ENCODE measurements around the gene TWNK. TPM values are rescaled to one million over a fixed set of nuclear protein-coding genes. Genes with fewer than 3 reads are reported as not detected.

Gene TWNK
- total RNA-seq, 1 experiment from 2014 or later: 38.7 TPM

DNA sequence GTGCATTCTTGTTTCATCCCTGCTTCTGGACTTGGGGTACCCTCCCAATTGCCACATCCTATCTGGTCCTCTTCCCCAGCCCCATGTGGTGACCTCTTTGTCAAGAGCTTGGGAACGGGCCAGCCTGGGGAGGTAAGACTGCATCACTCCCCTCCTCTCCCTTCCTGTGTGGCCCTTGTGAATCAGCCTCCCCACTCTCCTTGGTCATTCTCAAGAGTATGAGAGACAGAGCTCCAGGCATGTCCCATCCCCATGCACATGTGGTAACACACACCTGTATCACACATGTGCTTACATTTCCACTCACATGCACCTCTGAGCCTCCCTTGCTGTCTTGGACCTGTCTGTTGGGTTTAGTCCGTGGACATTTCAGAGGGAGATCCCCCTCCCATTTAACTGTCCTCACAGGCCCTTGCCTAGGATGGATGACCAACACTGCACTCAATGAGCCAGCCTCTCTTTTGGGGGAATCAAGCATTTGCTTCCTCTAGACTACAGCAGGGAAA is 2.6 kb upstream of the TWNK start:
- Histone ChIP-seq H3K14ac (ENCODE audit: insufficient read depth, low read length) (no peak overlapping the region), H3K9ac (ENCODE audit: extremely low read depth, insufficient read length, low read length) (no peak overlapping the region), H2AFZ (ENCODE audit: low read length) (no peak overlapping the region), H4K20me1 (ENCODE audit: control insufficient read depth, insufficient read depth, insufficient read length) (no peaks in the 10 kb centered on the region), H2BK12ac (ENCODE audit: insufficient read length, low read depth, low read length) (no peak overlapping the region), H2BK5ac (ENCODE audit: insufficient read length, low read length) (no peak overlapping the region), H3K9me3 (ENCODE audit: control insufficient read depth, low read depth, low read length) (no peaks in the 10 kb centered on the region), H3K4ac (ENCODE audit: low read depth, low read length) (no peak overlapping the region), H4K5ac (ENCODE audit: insufficient read length, low read depth, low read length) (no peak overlapping the region), H3T11ph (ENCODE audit: low read length) (no peak overlapping the region), H3K79me2 (ENCODE audit: insufficient read depth, low read length) (peaks cover 14% of the 10 kb centered on the region; the same call in 1 of the 2 replicates), H2AK5ac (ENCODE audit: insufficient read length, low read length) (no peak overlapping the region), H3K23me2 (ENCODE audit: insufficient read length, low read depth, low read length, poor library complexity, severe bottlenecking) (peaks cover 8% of the 10 kb centered on the region), H3K23ac (ENCODE audit: insufficient read length, low read depth, low read length) (no peak overlapping the region), H4K91ac (ENCODE audit: insufficient read length, low read depth, low read length) (no peak overlapping the region), H3K4me2 (ENCODE audit: insufficient read depth, insufficient read length, low read length) (no peak overlapping the region), H2BK15ac (ENCODE audit: low read depth, low read length) (no peak overlapping the region), H4K8ac (replicated peaks; ENCODE audit: insufficient read length, low read depth, low read length) (no peak overlapping the region), H3K56ac (ENCODE audit: insufficient read length, low read depth, low read length) (no peak overlapping the region), H2BK20ac (ENCODE audit: low read depth, low read length, poor library complexity, severe bottlenecking) (no peak overlapping the region), H3K18ac (ENCODE audit: insufficient read length, low read depth, low read length) (no peak overlapping the region), H2BK120ac (ENCODE audit: low read depth, low read length, poor library complexity, severe bottlenecking) (no peak overlapping the region), H3K27ac (ENCODE audit: insufficient read length, low read depth, low read length) (no peak overlapping the region), H3K27me3 (ENCODE audit: insufficient read depth, low read length) (no peaks in the 10 kb centered on the region), H3K4me1 (ENCODE audit: insufficient read depth, low read length) (no peaks in the 10 kb centered on the region; the same call in 1 of the 2 replicates), H3K79me1 (ENCODE audit: insufficient read depth, low read depth, low read length, poor library complexity, severe bottlenecking) (peaks cover 14% of the 10 kb centered on the region)
- DNase-seq: no peak
- peaks cover 0 to 2% of the 10 kb centered on the region in 2 experiments; a peak in 3 of 5 replicates for H3K9me3 Mint-ChIP-seq
- no peaks in the 10 kb centered on the region for H3K27me3 Mint-ChIP-seq (ENCODE audit: low read depth)
- peaks cover 9 to 16% of the 10 kb centered on the region in 2 experiments for H3K4me1 Mint-ChIP-seq
- TF ChIP-seq, protein P1, sequence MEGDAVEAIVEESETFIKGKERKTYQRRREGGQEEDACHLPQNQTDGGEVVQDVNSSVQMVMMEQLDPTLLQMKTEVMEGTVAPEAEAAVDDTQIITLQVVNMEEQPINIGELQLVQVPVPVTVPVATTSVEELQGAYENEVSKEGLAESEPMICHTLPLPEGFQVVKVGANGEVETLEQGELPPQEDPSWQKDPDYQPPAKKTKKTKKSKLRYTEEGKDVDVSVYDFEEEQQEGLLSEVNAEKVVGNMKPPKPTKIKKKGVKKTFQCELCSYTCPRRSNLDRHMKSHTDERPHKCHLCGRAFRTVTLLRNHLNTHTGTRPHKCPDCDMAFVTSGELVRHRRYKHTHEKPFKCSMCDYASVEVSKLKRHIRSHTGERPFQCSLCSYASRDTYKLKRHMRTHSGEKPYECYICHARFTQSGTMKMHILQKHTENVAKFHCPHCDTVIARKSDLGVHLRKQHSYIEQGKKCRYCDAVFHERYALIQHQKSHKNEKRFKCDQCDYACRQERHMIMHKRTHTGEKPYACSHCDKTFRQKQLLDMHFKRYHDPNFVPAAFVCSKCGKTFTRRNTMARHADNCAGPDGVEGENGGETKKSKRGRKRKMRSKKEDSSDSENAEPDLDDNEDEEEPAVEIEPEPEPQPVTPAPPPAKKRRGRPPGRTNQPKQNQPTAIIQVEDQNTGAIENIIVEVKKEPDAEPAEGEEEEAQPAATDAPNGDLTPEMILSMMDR (conservative IDR thresholded peaks at IDR 0.05): no peak
- no peak overlapping the region; a peak in 1 of 7 replicates for H3K27ac Mint-ChIP-seq
- H3K36me3 Mint-ChIP-seq (ENCODE audit: insufficient read depth in 1 of 3, low read depth in 3 of 3): peaks cover 15 to 37% (median 33%) of the 10 kb centered on the region in 3 experiments; a peak in 6 of 7 replicates
- WGBS (ENCODE audit: extremely low coverage, insufficient read length, low lambda C conversion rate): no CpG with 5 or more reads among the region's 2 CpGs
- H3K4me3 Mint-ChIP-seq: no peak overlapping the region
